Mesenteric fat pad (tissue), 1 donor: Measurements from ENCODE around the gene ANKRD11. TPM values are rescaled to one million over a fixed set of nuclear protein-coding genes. Genes with fewer than 3 reads are reported as not detected.
"Not testable (repeated sequence)": the region's sequence is repeated elsewhere in the genome, so short reads cannot be mapped to it uniquely, and the experiment has no call there.

Experiments used
- DNase-seq: peaks from one replicate; pipeline ENCODE4 v3.0.0-alpha.2; 2020; ENCODE audit warnings: low spot score
- total RNA-seq: library from RNA; stranded (reverse); fragmentation: NEBNext Ultra II Directional; extraction: Animal tissue kit (Norgen Biotek cat#: 25700); gene quantifications from one replicate; pipeline ENCODE4 v1.2.1, GENCODE V29; 2021
- donor health status: DM: yes; HTN: yes; CAD: no.

Gene ANKRD11
- total RNA-seq, 1 donor from 2014 or later, result 120 TPM

DNA sequence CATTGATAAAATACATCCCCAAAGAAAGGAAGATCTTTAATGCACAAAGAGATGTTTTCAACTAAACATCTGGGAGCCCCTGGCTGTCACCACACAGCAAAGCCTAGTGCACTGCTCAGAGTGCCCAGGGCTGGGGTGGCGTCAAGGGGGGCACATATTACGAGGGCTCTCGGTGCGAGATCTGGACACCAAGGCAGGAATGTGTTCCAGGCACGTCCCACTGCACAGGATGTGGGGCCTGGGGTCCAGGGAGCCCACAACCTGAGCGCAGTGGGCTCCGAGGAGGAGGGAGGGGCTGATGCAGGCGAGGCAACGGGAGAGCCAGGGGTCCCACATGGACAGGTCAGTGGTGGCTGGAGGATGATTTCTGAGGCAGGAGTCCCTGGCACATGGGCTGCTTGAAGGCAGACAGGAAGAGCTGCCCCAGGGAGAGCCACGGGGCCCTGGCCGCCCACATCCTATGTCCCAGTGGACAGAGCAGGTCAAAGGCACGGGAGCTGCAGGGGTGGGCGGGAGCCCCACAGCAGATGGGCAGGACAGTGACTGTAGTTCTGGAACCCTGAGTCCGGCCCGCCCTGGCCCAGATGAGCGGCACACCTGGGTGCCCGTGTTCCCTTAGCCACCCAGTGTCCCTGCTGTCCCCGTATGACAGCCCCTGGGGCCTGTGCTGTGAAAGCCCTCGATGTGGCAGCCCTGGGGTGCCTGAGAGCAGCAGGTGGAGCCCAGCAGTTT lies 216.5 kb downstream of the ANKRD11 start:
- DNase-seq, result no peak

DNA sequence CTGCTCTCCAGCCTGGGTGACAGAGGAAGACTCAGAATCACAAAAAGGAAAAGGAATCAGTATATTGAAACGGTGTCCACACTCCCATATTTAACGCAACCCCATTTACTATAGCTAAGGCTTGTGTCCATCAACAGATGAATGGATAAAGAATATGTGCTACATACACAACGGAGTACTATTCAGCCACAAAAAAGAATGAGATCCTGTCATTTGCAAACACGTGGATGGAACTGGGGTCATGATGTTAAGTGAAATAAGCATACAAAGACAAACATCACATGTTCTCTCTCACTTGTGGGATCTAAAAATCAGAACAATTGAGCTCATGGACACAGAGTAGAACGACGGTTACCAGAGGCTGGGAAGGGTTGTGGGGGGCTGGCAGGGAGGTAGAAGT lies 217.7 kb downstream of the ANKRD11 start:
- no peak for DNase-seq

DNA sequence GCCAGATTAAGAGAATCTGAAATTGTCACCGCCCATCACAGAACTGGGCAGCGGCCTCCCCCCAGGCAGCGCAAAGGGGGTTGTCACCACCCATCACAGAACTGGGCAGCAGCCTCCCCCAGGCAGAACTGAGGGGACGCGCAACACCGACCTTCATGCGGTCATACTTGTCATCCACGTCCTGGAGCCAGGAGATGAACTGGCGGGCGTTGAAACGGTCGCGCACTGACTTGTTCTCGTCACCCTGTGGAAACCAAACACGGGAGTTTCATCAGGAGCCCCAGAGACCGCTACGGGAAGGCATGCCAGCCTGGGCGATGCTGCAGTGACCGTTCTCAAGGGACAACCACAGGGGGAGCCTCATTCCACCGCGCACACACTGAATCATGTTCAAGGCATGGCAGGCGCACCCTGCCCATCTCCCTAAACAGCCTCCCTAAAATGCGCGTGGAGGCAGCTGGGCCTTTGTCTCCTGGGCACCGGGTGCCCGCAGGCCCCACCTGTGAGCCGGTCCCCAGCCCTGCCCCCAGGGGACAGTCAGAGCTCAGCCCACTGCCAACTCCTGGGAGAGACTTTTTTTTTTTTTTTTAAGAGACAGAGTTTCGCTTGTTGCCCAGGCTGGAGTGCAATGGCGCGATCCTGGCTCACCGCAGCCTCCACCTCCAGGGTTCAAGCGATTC lies 219.6 kb downstream of the ANKRD11 start:
- DNase-seq, result no peak

DNA sequence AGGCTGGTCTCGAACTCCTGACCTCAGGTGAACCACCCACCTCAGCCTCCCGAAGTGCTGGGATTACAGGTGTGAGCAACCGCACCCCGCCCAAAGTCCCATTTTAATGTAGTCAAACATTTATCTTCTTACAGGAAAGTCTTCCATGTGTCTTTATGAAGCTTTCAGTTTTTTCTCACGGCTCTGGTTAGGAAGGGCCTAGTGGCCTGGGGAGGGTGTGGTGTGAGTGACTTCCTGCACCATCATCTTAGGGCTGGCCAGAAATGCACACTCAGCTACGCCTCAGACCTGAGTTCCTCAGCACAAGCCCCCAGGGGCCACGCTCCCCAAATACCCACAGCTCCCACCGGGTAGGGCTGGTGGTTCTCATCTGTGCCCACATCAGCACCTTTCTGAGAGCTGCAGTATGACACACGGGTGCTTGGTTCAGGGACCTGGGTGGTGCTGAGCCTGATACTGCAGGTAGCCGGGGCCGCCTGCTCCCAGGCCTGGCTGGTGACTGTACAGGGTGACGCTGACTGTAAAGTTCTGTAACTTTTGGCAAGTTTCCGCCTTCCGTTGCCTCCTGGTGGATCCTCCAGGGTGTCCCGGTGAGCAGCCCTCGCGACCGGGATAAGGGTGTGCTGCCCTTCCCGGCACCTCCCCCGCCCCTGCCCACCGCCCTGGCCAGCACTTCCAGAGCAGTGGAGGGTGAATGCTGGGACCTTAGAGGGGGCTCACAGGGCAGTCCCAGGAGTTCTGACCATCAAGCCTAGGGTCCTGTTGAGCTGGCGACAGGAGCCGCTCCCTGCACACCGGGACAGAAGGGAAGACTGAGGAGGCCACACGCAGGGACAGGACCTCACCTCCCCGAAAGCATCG lies 220.3 kb downstream of the ANKRD11 start:
- DNase-seq, result no peak

DNA sequence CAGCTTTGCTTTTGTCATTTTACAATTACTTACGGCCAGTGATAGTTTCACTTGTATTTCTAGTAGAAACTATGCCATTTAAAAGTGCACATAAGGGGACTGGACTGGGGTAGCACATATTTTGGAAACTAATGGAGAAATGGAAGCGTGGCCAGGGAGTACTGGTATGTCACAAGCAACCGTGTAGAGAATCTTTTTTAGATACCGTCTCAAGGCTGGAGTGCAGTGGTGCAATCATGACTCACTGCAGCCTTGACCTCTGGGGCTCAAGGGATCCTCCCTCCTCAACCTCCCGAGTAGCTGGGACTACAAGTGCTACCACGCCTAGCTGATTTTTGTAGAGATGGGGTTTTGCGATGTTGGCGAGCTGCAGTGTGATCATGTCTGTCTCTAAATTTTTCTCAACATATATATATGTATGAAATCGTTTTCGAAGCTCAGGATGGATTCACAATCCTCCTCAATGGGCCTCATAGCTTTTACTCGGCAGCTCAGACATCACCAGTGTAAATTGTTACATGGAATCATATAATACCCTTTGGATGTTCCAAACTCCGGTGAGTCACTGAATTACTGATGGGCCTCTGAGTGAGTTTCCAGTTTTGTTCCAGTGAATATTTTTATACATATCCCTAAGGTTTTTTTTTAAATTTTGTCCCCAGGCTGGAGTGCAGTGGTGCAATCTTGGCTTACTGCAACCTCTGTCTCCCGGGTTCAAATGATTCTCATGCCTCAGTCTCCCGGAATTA lies 221.2 kb downstream of the ANKRD11 start:
- no peak for DNase-seq

DNA sequence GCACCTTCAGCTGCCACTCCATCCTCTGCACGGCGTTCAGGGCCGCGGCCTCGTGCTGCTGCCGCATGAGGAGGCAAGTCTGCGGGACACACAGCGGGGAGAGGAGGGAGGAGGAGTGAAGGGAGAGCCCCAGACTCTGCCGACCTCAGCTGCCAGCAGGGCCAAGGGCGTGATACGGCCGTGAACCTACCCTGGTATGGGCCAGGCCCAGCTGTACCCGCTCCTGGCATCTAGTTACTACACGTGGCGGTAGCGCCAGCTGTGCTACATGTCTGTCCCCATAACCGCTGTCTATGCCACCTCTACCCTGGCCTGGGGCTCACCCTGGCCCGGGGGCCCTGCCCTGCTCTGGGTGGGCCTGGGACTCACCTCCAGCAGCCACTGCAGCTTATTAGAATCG lies 221.8 kb downstream of the ANKRD11 start:
- no peak for DNase-seq

DNA sequence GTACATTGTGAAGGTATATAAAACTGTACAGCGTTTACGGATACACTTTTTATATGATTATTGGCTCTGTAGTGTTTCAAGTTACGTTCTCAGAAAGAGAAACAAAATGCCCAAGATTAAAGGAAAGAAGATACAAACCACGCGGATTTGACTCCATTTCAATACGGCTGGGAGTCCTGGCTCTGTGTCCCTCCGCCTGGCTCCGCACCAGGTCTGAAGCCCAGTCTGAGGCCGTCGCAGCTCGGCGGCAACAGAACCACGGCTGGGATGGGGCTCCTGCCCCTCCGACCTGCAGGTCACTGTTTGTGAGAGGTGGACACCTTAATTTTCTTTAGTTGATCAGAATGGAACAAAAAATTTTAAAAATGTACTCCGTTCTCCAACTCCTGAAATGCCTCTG lies 222.6 kb downstream of the ANKRD11 start:
- DNase-seq, result not testable (repeated sequence)

DNA sequence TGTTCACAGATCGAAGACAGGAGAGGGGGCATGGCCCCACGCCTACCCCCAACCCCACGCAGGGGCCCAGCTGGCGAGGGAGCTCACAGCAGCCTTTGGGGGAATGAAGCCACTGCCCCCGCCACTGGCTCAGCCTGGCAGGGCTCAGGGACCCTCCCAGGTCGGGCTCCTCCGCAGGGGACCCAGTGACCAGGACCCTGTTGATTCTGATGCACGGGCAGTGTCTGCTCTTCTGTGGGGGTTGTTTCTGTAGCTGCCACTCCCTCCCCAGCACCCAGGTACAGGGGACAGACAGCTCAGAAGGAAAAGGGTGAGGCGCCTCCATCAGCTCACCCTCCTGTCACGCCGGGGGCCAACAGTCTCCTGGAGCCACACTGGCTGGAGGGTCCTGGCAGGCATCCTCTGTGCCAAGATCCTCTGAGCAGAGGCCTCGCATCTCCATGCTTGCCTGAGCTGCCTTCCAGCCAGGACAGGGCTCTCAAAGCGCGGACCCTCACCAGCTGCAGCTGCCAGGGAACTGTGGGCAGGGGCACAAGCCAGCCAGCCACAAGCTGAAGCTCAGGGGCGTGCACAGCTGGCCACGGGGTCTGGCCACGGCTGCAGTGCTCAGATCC lies 223.7 kb downstream of the ANKRD11 start:
- no peak for DNase-seq

DNA sequence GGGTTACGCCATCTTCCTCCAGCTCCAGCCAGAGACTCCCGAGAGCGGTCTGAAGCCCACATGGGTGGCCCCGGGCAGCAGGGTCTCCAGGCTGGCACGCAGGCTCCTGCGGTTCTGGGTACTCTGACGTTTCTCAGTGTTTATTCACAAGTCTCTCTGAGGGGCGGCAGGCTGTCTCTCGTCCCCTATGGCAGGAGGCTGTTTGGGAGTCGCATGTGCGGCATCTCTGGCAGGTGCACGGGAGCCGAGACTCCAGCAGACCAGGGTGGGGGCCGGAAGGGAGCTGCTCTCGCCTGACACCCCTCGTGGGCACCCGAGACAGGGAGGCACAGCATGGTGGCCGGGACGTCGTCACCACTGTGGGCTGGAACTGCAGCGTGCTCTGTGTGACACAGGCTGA lies 224.7 kb downstream of the ANKRD11 start:
- no peak for DNase-seq

DNA sequence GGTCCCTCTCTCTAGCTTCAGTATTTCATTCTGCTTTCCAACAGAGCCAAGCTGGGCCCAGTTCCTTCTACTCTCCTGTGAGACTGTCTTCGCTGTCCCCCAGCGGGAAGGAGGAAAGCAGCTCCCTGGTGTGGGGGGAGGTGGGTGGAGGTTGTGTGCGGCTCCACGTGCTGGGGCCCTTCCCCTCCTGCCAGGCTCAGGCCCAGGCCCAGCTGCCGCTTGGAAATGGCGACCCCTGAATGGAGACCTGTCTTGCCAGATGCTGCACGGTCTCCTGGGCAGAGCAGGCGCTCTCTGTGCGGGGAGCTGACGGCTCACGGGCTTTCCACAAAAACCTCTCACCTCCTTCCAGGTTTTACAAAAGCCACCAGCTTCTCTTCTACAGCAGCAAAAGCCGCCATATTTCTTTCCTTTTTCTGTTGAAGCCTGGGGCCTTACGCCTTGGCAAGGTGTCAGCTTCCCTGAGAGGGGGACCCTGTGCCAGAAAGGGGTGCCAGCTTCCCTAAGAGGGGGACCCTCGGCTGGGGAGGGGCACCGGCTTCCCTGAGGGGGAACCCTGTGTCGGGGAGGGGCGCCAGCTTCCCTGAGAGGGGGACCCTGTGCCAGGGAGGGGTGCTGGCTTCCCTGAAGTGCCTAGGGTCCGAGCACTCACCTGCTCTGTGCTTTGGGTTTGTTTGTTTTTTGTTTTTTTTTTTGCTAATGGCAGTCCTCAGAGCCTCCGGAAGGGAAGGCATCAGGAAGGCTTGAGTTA lies 225.4 kb downstream of the ANKRD11 start:
- no peak for DNase-seq

DNA sequence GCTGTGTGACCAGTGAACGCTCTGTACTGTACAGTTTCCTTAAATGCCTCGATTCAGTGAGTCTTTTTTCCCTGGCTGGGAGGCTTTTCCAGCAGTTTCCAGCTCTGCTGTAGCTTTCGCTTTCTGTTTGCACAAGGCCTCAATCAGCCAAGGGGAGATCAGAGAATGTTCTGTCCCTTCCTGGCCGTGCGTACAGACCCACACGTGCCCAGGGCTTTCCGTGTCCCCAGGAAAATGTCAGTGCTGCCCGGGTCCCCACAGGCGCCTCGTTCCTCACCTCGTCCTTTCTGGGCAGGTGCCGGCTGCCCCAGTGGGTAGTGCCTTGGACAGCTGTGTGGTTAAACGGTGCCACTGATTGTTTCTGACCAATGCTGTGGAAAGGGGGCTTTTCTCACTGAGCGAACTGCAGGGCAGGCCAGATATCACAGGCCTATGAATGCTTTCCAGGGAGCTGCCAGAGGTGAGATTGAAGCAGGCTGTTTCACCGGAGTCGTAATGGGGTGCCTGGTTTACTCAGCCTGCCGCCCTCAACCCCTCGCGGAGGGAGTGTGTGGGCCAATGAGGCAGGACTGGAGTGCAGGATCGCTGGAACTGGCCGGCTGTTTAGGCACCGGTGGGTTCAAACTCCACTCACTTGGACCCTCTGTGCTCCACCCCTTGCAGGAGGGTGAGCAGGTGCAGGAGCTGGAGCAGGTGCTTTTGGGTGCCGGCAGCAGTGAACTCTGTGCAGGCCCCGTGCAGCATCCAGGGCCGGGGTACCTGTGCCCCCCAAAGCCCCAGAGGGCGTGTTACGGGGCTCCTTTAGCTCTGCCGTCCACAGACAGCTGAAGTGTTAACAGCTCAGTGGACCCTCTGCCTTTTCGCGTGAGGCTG lies 228.4 kb downstream of the ANKRD11 start:
- no peak for DNase-seq

DNA sequence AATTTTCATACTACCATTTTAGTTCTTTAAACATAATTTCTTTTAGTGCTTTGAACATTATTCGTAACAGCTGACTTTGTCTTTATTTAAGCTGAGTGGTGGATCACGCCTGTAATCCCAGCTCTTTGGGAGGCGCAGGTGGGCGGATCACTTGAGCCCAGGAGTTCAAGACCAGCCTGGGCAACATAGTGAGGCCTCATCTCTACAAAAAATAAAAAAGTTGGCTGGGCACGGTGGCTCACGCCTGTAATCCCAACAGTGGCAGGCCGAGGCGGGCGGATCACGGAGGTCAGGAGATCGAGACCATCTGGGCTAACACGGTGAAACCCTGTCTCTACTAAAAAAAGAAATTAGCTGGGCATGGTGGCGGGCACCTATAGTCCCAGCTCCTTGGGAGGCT lies 230.5 kb downstream of the ANKRD11 start:
- not testable (repeated sequence) for DNase-seq

DNA sequence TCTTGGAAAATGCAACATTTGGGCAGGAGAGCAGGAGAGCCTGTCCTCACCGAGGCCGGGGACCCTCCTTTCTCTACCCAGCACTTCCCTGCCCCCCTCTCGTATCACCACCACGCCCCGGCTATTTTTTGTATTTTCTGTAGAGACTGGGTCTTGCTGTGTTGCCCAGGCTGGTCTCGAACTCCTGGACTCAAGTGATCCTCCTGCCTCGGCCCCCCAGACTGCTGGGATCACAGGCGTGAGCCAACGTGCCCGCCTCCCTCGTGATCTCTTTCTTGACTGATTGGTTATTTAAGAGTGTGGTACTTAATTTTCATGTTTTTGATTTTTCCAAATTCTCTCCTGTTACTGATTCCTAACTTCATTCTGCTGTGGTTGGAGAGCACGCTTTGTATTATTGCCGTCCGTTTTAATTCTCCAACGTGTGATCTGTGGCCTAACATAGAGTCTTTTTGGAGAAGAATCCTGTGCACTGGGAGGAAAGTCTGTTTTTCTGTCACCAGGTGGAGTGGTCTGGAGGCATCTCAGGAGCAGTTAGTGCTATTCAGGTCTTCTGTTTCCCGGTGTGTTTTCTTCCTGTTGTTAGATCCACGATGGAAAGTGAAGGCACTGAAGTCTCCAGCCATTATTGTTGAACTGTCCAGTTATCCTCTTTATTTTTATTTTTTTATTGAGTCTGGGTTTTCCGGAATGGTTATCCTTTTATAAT lies 232.4 kb downstream of the ANKRD11 start:
- no peak for DNase-seq

DNA sequence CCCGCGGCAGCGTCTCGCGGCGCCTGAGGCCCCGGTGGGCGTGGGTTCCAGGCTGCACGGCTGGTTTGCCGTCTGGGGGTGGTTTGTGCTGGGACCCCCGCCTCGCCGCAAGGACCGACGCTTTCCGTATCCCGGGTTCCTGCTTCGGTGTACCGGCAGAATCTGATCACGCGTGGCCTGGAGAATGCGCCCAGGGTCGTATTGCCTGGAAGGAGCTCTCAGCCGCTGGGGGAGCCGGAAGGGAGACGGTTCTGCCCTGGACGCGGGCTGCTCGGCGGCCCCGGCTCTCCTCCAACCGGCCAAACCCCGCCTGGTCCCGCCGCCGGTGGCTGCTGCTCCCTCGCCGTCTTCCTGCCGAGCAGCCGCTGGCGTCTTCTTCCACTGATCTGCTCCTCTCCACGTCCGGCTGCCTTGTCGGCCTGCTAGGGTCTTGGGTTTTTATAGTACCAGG lies 233.1 kb downstream of the ANKRD11 start:
- DNase-seq, result no peak

DNA sequence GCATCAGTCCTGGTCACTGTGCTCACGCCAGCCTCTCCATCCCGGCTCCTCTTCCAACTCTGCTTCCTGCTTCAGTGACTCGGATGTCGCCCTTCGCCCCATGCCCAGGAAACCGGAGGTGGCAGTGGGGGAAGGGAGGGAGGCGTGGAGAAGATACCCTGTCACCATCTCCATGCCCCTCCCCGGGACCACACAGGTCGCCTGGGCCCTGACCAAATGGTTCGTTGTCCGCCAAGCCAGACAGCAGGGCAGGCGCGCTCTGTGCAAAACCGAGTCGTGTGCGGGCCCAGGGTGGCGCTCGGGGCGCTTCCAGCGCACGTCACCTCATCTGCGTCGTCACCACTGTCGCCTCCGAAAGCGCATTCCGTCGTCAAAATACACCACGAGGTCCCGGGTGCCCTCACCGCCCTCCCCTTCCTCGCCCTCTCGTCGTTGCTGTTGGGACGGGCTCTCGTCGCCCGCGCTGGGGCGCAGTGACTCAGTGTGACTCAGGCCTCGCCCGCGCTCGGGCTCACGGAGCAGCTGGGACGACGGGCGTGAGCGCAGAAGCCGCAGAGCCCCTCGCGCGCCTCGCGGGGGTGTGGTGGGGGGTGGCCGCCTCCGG lies 233.6 kb downstream of the ANKRD11 start:
- no peak for DNase-seq

DNA sequence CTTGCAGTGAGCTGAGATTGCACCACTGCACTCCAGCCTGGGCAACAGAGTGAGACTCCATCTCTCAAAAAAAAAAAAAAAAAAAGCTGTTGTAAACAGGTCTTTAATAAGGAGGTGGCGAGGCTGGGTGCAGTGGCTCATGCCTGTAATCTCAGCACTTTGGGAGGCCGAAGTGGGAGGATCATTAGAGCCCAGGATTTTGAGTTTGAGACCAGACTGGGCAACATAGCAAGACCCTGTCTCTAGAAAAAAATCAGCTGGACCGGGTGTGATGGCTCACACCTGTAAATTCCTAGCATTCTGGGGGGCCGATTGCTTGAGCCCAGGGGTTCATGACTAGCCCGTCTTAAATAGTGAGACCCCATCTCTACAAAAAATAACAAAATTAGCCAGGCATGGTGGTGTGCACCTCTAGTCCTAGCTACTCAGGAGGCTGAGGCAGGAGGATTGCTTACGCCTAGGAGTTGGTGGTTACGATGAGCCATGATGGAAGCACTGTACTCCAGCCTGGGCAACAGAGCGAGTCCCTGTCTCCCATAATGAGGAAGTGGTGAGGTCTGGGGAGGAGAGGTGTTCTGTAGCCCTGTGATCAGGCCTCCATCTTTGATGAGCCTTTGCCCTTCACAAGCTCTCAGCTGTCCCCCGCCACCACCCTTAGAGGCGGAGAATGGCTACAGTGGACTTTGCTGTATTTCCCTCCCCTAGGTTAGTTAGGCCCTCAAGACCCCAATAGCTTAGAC lies 236.6 kb downstream of the ANKRD11 start:
- no peak for DNase-seq
